GM18519 (cell line): Measurements from ENCODE around the gene LILRA6.
"Not testable (repeated sequence)": the region's sequence is repeated elsewhere in the genome, so short reads cannot be mapped to it uniquely, and the experiment has no call there.

ENCODE experiments used
- ATAC-seq: cut with Tn5 transposase; IDR thresholded peaks from one replicate; pipeline ENCODE4 v1.9.1; 2021; ENCODE audit warnings: mild to moderate bottlenecking, moderate library complexity; ENCODE audit not compliant: unreplicated experiment, low FRiP score

LILRA6 gene

DNA sequence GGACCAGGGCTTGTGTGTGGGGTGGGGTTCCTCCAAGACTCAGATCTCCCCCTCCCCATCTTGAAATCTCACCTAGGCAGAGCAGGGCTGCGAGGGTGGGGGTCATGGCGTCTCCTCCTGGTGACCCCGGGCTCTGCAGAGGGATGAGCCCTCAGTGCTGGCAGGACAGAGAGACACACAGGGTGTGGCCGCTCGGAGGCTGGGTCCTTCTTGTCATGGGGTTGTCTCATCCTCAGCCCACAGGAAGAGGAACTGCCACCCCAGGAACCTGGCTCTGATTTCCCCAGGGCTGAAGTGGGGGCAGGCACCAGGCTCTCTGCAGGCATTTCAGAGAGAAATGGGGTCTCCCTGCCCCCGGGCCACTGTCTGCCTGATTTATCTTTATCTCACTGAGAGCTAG, at the start of gene LILRA6:
LILRA6 (minus strand) TSS at position 145 of the 400 bp plus-strand sequence.
- ATAC-seq = not testable (repeated sequence)

GRCh38 chr19:54289160-54289559, 46.6 kb upstream of the LILRA6 start:
- ATAC-seq = not testable (repeated sequence)

DNA sequence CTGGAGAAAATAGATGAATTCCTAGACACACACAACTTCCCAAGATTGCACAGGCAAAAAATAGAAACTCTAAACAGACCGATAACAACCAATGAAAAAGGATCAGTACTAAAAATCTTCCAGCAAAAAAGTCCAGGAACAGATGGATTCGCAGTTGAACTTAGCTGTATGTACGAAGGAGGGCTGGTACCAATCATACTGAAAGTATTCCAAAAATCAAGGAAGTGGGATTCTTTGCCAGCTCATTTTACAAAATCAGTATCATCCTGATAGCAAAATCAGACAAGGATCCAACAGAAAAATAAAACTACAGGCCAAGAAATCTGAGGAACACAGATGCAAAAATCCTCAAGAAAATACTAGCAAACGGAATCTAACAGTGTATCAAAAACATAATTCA, 44.9 kb upstream of the LILRA6 start:
- ATAC-seq = no peak

- not testable (repeated sequence) for ATAC-seq
Measured at GRCh38 chr19:54286283-54286682, 43.7 kb upstream of the LILRA6 start.

GRCh38 chr19:54285427-54286056, 43.0 kb upstream of the LILRA6 start:
- ATAC-seq = not testable (repeated sequence)

GRCh38 chr19:54282686-54283470, 40.3 kb upstream of the LILRA6 start:
- no peak for ATAC-seq

DNA sequence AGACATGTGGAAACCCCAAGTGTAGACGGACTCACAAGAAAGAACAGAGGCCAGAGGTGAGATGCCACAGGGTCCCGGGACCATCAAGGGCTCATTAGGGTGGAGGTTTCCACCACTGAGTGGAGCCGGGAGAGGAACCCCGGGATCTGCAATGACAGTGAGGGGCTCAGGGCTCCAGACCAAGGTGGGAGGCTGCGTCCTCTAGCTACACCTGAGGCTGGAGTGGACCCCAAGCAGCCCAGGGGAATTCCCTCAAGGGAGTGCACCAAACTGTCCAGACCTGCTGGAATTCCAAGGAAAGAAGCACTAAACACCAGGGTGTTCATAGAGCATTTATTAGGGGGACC, 39.1 kb upstream of the LILRA6 start:
- ATAC-seq = not testable (repeated sequence)

- ATAC-seq = no peak
Measured at GRCh38 chr19:54281007-54281728, 38.6 kb upstream of the LILRA6 start, which contains the start of gene LILRB2. TSS of gene LILRB2 (minus strand) at chr19:54281110. CDS start at chr19:54280496, 614 bp downstream.

- not testable (repeated sequence) for ATAC-seq
Measured at GRCh38 chr19:54280441-54280840, 37.9 kb upstream of the LILRA6 start.

DNA sequence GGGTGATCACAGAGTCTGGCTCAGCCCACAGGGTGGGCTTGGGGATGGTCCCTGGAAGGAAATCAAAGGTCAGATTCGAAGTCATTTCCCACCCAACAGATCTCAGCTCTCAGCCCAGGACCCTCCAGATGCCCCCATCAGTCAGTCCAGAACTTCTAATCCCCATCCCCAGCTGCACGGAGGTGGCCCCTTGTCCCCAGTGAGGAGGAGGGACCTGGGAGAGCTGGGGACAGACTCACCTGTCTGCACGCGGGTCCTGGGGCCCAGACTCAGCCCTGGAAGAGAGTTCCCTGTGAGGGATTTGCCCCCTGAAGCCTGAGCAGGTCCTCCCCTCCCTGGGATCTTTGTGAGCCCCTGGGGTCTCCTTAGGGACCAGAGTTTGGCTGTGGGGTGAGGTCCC, 37.4 kb upstream of the LILRA6 start:
- not testable (repeated sequence) for ATAC-seq

GRCh38 chr19:54279406-54279962, 36.9 kb upstream of the LILRA6 start:
- ATAC-seq = no peak

DNA sequence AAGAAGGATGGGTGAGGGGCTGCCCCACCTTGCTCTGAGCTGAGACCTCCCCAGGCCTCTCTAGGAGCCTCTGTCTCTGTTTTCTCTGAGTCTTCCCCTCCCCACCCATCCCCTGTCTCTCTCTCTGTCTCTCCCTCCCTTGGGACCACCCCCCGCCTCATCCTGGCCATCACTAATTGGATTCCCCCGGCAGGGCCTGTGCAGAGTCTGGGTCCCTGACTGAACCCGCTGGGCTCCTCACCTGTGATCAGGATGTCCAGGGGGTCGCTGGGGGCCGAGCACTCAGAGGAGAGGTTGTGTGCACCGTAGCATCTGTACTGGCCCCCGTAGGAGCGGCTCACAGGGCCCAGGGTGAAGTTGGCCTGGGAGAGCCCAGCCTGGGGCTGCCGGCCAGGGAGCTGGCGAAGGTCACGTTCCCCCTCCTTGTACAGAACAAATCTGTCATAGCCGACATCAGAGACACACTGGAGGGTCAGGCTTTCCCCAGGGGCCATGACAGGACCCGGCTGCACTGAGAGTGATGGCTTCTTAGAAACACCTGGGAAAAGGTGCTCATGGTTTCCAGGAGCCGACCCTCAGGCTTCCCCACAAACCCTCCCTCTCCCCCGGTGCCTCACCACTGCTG, 36.1 kb upstream of the LILRA6 start:
- not testable (repeated sequence) for ATAC-seq

DNA sequence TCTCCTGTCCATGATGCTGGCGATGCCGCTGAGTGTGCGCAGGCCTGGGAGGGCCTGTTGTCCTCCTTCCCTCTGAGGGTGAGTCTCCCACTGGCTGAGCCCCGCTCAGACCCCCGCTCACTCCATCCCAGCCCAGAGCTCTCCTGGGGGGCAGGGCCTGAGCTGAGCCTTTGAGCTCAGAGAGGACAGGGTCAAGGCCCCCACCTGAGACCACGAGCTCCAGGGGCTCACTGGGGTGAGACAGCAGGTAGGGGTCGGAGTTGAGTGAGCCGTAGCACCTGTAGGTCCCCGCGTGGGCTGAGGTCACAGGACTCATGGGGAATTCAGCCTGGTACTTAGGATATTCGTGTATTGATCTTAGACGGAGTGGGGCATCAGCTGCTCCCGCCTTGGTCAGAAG, 35.5 kb upstream of the LILRA6 start:
- ATAC-seq = not testable (repeated sequence)

DNA sequence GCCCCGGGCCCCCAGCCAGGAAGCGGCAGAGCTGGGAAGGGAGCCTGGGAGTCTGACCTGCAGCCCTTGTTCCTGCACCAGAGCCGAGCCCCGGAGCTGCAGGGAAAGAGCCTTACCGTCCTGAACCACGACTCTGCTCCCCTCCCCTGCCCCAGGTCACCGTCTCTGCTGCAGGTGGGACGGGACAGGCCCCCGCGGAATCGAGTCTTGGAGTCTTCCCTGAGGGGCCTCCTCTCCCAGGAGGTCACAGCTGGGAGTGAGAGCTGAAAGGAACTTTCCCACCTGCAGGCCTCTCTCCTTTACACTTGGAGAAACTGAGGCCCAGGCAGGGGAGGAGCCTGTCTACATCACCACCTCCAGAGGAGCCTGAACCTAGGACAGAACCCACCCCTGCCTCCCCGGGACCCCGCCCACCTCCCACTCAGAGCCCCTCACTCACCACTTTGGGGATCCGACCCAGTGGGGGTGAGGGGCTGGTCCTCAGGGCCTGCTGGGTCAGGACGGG, 34.6 kb upstream of the LILRA6 start:
- ATAC-seq = not testable (repeated sequence)

DNA sequence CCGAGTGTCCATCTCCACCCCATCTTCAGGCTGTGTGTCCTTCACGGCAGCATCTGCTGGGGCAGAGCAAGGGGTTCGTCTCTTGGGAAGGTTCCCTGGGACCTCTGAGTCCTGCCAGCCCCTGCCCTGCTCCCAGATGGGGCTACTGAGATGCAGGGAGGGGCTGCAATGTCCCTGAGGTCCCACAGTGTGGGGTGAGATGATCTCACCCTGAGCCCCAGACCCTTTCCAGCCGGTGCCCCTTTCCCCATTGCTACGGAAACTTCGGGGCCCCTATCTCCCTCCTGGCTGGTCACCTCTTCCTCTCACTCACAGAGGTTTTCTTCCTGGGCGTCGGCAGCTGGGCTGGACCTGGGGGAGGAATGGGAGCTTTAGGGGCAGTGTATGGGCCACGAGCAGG, 33.4 kb upstream of the LILRA6 start:
- no peak for ATAC-seq

DNA sequence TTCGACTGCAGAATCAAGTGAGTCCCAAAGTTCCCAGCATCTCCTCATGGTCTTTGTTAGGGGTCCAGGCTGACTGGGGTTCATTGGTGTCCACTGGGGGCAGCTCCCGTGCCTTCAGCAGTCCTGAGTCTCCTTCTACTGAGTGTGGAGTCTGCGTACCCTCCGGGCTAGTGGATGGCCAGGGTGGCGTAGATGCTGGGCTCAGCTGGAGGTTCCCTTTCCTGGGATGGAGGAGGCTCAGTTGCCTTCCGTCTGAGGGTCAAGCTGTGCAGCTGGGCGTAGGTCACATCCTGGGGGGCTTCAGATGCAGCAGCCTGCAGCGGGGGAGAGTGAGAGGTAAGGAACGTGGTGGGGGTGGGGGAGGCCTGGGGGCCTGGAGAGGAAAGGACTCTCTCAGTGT, 31.9 kb upstream of the LILRA6 start:
- not testable (repeated sequence) for ATAC-seq

GRCh38 chr19:54273821-54274220, 31.2 kb upstream of the LILRA6 start:
- ATAC-seq = no peak

- not testable (repeated sequence) for ATAC-seq
Measured at GRCh38 chr19:54272181-54272580, 29.6 kb upstream of the LILRA6 start.

- not testable (repeated sequence) for ATAC-seq
Measured at GRCh38 chr19:54271587-54271986, 29.0 kb upstream of the LILRA6 start.

DNA sequence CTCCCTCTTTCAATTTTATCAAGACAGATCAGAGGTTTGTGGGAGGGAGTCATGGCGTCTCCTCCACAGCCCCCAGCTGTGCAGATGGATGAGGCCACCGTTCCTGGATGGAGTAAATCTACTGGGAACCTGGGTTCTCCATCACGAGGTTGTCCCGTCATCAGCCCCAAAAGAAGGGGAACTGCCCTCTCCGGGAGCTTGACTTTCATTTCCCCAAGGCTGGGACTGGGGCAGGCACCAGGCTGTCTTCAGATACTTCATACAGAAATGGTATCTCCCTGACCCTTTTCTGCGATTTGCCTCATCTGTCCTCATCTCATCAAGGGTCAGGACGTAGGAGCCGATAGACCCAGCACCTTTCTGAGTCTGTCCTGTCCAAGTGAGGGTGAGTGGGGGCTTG, 28.5 kb upstream of the LILRA6 start:
- ATAC-seq = no peak
